ENCODE results near the gene LIPC.
"Not testable (repeated sequence)": the region's sequence is repeated elsewhere in the genome, so short reads cannot be mapped to it uniquely, and the experiment has no call there.

LIPC gene

GRCh38 chr15:58595516-58596263, 163.9 kb downstream of the LIPC start:
- no peak for DNase-seq

DNA sequence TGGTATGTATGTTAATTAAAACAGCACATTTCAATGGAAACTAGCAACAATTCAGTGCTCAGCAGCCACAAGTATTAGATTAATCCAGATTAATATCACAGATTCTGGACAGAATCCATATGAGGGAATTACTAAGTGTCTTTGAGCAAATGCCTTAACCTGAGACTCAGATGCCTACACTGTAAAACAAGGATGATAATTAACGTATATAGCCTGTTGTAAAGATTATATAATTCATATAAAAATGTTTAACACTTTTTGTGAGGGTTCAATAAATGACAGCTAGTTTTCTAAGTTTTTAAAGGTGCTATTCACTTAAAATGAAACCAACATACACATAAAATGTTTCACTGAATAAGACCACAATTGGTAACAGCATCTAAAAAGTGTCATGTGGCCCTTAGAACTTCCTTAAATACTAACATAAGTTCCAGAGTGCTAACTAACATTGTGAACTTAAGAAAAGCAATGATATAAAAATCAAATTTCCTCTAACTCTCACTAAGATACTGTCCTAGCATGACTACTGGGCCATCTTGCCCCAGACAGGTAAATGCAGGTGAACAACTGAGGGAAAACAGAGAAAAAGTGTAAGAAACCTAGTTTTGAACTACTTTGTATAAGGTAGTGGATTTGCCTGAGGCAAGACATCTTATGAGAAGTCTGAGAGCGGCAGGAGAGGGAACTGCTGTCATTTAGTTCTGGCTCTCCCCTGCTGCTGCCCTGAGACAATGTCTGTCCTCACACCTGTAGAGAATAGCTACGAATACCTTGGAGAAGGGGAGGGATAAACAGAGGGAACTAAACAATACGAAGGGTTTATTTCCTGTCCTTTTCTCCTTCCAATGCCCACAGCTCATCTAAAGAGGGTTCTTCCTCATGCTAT, 166.4 kb downstream of the LIPC start:
- no peak for DNase-seq

- DNase-seq: no peak
Observed at GRCh38 chr15:58598829-58599210, 167.0 kb downstream of the LIPC start.

DNA sequence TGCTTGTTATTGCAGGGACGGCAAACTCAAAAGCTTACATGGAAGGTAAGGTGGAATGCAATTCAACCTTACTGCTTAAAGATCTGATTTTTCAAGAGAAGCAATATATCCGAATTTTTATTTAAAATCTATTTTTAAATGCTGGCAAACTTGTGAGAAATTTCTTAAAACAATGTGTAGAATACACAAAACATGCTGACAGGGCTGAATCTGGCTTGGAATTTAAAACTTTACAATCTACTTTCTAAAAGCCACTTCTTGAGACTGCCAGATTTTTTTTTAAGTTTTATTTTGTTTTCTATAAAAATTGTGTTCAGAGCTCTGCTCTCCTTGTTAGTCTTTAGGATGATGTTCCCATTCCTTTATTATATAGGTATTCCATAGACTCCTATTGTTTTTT, 171.0 kb downstream of the LIPC start:
- no peak for DNase-seq

GRCh38 chr15:58603927-58604326, 172.1 kb downstream of the LIPC start:
- not testable (repeated sequence) for DNase-seq

- no peak for DNase-seq
Observed at GRCh38 chr15:58604455-58604923, 172.7 kb downstream of the LIPC start.

GRCh38 chr15:58605931-58606530, 174.2 kb downstream of the LIPC start:
- no peak for DNase-seq

- no peak for DNase-seq
Observed at GRCh38 chr15:58606577-58607080, 174.8 kb downstream of the LIPC start.

DNA sequence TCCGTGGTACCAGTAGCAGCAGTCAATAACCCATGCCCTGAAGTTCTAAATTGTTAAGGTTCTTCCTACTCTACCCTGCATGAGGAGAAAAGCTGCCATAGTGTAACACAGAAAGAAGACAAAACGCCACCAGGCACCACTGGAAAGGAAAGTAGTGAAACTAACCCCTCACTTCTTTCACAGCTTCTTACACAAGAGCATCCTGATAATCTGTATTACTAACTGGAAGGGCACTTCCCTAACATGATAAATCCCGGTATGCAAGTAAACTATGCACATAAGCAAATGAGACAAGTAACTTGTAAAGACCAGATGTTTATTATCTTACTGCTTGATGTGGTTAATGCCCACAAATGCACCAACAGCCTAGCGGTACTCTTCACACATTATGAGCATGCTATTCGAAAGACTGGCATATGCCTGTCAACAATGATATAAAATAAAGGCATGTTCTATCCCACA, 176.4 kb downstream of the LIPC start:
- no peak for DNase-seq

- DNase-seq: no peak
Observed at GRCh38 chr15:58608711-58609110, 176.9 kb downstream of the LIPC start.

DNA sequence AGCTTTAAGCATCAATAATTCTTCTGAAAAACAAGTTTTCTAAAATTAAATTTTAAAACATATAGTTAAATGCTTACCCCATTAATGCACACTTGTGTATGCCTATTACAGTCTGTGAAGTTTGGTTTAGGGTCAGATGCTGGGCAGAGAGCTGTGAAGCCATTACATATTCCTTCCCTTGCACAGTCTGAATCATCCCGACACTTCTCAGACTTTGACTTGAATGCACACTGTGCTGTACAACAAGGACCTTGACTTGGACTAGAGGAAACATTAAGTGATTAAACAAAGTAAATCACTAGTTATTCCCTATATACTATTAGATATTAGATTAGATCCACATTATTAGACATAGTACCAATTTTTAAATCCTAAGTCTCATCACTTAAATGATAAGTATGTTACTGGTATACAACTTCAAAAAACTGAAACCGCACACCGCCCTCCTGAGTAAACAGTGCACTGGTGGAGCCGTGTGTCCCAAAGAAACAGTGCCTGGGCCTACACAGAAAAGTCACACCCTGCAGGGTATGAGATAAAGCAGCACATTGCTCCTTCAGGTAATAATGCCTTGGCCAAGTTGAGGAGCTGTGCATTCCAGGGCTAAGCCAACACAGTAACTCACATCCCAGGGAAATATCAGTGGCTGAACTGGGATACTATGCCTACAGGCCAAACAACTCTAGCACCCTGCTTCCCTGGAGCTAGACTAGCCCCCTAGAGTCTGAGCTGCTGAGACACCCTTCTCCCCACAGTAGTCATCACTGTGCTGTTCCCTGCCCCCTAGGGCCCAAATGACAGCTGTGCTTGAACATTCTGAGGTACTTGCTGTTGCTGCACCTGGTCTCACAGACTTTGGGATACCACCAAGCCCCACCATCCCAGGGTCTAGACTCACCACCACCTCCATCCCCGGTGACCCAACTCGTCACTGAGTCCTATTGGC, 180.2 kb downstream of the LIPC start:
- DNase-seq: no peak

DNA sequence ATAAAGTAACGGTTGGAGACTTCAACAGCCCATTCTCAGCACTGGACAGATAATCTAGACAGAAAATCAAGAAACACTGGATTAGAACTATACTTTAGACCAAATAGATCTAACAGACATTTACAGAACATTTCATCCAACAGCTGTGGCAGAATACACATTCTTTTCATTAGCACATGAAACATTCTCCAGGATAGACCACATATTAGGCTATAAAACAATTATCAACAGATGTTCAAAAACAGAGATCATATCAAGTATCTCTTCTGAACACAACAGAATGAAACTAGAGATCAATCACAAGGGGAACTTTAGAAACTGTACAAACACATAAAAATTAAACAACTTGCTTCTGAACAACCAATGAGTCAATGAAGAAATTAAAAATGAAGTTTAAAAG, 184.4 kb downstream of the LIPC start:
- no peak for DNase-seq

All from NCI-H2227 treated with DMSO at 0.1 percent for 48 hours (cell line).